B cell (primary cell): Measurements from ENCODE around the gene ABCF1. TPM values are rescaled to one million over a fixed set of nuclear protein-coding genes. Genes with fewer than 3 reads are reported as not detected.
A peak's percentile ranks its signal among the peaks of the same experiment; 100 is the strongest.

Experiments used
- ATAC-seq: fragments of 200-7000 bp; cut with Tn5 transposase; one replicate; pipeline ENCODE4 v1.10.0; 2021; ENCODE audit warnings: low read depth, mild to moderate bottlenecking, moderate number of reproducible peaks, moderate library complexity
- CTCF ChIA-PET: fragments of 350-600 bp; sonication (Branson Sonifier 250); formaldehyde crosslinking; loops from one replicate; lab custom pipeline; 2021; ENCODE audit warnings: antibody characterized with exemption, inconsistent platforms; lab: Charles Lee
- POLR2A ChIA-PET: fragments of 350-600 bp; sonication (Branson Sonifier 250); formaldehyde crosslinking; loops from one replicate; lab custom pipeline; 2021; ENCODE audit warnings: antibody characterized with exemption; lab: Charles Lee
- DNase-seq: peaks from one replicate; pipeline ENCODE4 v3.0.0; 2013
- H2AFZ ChIP-seq: 2 replicates; pipeline ENCODE4 v1.6.1; 2012; ENCODE audit warnings: mild to moderate bottlenecking, low read depth, low read length; ENCODE audit not compliant: insufficient read depth, poor library complexity, severe bottlenecking
- H3K27ac ChIP-seq, 2 donors: 1 replicate in 1 of 2; 2 replicates in 1 of 2; pipeline ENCODE4 v1.5.1; 2012 to 2013; ENCODE audit warnings: low read length in 2 of 2, mild to moderate bottlenecking in 2 of 2, moderate library complexity in 1 of 2
- H3K27me3 ChIP-seq, 4 experiments: fragments of 200-600 bp in 1 of 4; sonication (generic) in 1 of 4; replicated peaks in 1 of 4; 1 replicate in 2 of 4; 2 replicates in 2 of 4; pipeline versions ENCODE4 v1.6.1 to v1.7.0; 2013 to 2016; ENCODE audit warnings: low read length in 3 of 4, mild to moderate bottlenecking in 2 of 4, mixed read lengths in 1 of 4, moderate library complexity in 1 of 4; ENCODE audit not compliant: insufficient read depth in 4 of 4, control insufficient read depth in 3 of 4; ENCODE audit errors: control extremely low read depth in 1 of 4
- H3K36me3 ChIP-seq, 2 experiments: replicated peaks in 1 of 2; 1 replicate in 1 of 2; 2 replicates in 1 of 2; pipeline versions ENCODE4 v1.6.1 to v1.7.1; 2013; ENCODE audit warnings: low read length in 1 of 2; ENCODE audit not compliant: insufficient read depth in 2 of 2, control insufficient read depth in 1 of 2; ENCODE audit errors: control extremely low read depth in 1 of 2, extremely low read depth in 1 of 2
- H3K4me1 ChIP-seq, 2 donors: fragments of 200-600 bp in 1 of 2; sonication (generic) in 1 of 2; 1 replicate in 1 of 2; 2 replicates in 1 of 2; pipeline versions ENCODE4 v1.5.1 to v1.6.1; 2013 to 2017; ENCODE audit warnings: low read length in 2 of 2; ENCODE audit not compliant: control insufficient read depth in 2 of 2, insufficient read depth in 2 of 2
- H3K4me2 ChIP-seq: replicated peaks from 2 replicates; pipeline ENCODE3; 2012; ENCODE audit warnings: mild to moderate bottlenecking, low read depth, low read length; ENCODE audit not compliant: poor library complexity, severe bottlenecking
- H3K4me3 ChIP-seq, 5 experiments: fragments of 200-600 bp in 1 of 5; sonication (generic) in 1 of 5; 1 replicate in 3 of 5; 2 replicates in 2 of 5; pipeline versions ENCODE4 v1.5.1 to v1.7.0; 2011 to 2016; ENCODE audit warnings: low read length in 4 of 5, mild to moderate bottlenecking in 4 of 5, low read depth in 2 of 5, control low read depth in 1 of 5, moderate library complexity in 1 of 5; ENCODE audit not compliant: insufficient read depth in 1 of 5; ENCODE audit errors: control extremely low read depth in 1 of 5, extremely low read depth in 1 of 5
- H3K79me2 ChIP-seq: fragments of 200-600 bp; sonication (generic); one replicate; pipeline ENCODE4 v1.6.0; 2016; ENCODE audit warnings: low read length; ENCODE audit not compliant: control insufficient read depth, insufficient read depth
- H3K9ac ChIP-seq: fragments of 200-600 bp; sonication (generic); 2 replicates; pipeline ENCODE4 v1.6.1; 2017; ENCODE audit warnings: mild to moderate bottlenecking, low read length, moderate library complexity
- H3K9me3 ChIP-seq, 3 donors: one replicate each; pipeline versions ENCODE4 v1.6.1 to v1.7.1; 2013; ENCODE audit warnings: low read length in 2 of 3; ENCODE audit not compliant: control insufficient read depth in 2 of 3, insufficient read depth in 1 of 3; ENCODE audit errors: control extremely low read depth in 1 of 3
- H4K20me1 ChIP-seq: 2 replicates; pipeline ENCODE4 v1.6.0; 2012; ENCODE audit warnings: mild to moderate bottlenecking, low read length; ENCODE audit not compliant: insufficient read depth, control insufficient read depth, poor library complexity, severe bottlenecking
- H3K27ac Mint-ChIP-seq: one replicate; pipeline ENCODE4 v1.8.0; 2021; ENCODE audit warnings: mixed read lengths
- H3K27me3 Mint-ChIP-seq: one replicate; pipeline ENCODE4 v1.8.0; 2021; ENCODE audit warnings: mixed read lengths
- H3K4me1 Mint-ChIP-seq: one replicate; pipeline ENCODE4 v1.8.0; 2021; ENCODE audit warnings: mixed read lengths
- H3K4me3 Mint-ChIP-seq: one replicate; pipeline ENCODE4 v1.8.0; 2021; ENCODE audit warnings: mixed read lengths
- H3K9me3 Mint-ChIP-seq: one replicate; pipeline ENCODE4 v1.8.0; 2022; ENCODE audit warnings: mixed read lengths; ENCODE audit not compliant: insufficient read depth
- EZH2 ChIP-seq: IDR thresholded peaks from 2 replicates; pipeline ENCODE4 v1.6.1; 2012; ENCODE audit warnings: borderline replicate concordance, low read depth, mild to moderate bottlenecking, moderate library complexity, low read length; ENCODE audit not compliant: insufficient read depth, poor library complexity, severe bottlenecking
- WGBS: methylation state at CpG from one replicate; pipeline ENCODE4 v1.1.5; 2013; ENCODE audit warnings: missing lambda C conversion rate; ENCODE audit not compliant: insufficient coverage; 5-methylcytosine and 5-hydroxymethylcytosine counted together
- intact Hi-C: fragments of 100-400 bp; cut with micrococcal nuclease; formaldehyde crosslinking; loops from one replicate; pipeline ENCODE4 v1.10.0; 2022
- polyA plus RNA-seq: library from polyadenylated mRNA; depleted of rRNA; stranded (reverse); fragments of >200 nt; gene quantifications from 2 replicates; pipeline ENCODE4 v1.2.3, GENCODE V29; 2012
- total RNA-seq, 2 donors: library from RNA; stranded (reverse); fragments of 120-200 nt in 1 of 2; gene quantifications; 1 replicate in 1 of 2; 2 replicates in 1 of 2; pipeline versions ENCODE4 v1.2.3 to v1.2.4, GENCODE V29; 2013 to 2022
- TF ChIP-seq, protein P1 (sequence below): fragments of 200-600 bp; IDR thresholded peaks from one replicate; pipeline ENCODE4 v1.8.0; 2022; ENCODE audit warnings: antibody characterized with exemption, mild to moderate bottlenecking

ABCF1 gene
- total and polyA plus RNA-seq, 2 donors (not counting 1 experiment from before 2014, with no cell fraction given), result 22.8 to 60.9 TPM

DNA sequence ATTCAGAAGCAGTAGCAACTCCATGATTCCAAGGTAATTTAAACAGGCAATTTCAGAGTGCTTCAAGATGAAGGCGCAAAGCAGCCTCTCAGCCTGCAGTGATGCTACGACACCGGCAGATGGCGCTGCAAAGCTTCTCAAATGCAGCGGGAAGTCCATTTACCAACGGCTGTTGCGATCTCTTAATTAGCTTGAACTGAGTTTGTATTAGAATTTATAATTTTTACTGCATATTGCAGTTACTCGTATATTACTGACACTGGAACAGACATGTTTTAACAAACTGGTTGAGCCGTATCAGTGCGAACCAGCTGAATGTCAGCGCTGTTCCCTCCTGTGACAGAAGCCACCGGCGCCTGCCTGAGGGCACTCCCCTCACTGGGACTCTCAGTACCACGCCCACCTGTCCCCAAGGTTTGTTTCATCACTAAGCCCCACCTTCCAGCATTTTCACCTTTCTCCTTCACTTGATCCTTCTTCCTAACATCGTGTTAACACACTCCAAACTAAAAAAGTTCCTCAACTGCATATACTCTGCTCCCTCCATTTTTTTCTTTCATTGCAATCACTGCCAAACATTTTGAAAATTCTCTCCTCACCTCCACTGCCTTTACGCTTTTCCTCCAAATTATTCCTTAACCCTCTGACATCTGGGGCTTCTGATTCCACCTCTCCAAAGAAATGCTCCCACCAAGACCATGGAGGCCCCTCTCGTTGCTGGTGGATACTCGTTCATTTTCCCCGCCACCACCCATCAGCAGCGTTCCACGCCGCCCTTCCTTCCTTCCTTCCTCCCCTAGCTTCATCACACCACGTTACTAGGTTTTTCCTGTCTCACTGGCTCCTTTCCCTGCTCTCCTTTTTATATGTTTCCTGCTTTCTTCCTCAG lies 29.5 kb upstream of the ABCF1 start:
- ChIA-PET POLR2A (interaction anchor here (0.5 to 2.6 kb wide), 21 partner anchors 9 to 347 kb away, joined by 3 to 16 read pairs (median 4); partner anchors contain the start of genes GNL1 and PRR3), CTCF (interaction anchor here (0.7 to 15.6 kb wide), 41 partner anchors 12 to 546 kb away, joined by 3 to 681 read pairs (median 8); partner anchors contain the start of genes ABCF1, DHX16, GNL1 and MDC1)
- H3K4me3 Mint-ChIP-seq, result peak overlapping the region; percentile 88
- TF ChIP-seq, protein P1, sequence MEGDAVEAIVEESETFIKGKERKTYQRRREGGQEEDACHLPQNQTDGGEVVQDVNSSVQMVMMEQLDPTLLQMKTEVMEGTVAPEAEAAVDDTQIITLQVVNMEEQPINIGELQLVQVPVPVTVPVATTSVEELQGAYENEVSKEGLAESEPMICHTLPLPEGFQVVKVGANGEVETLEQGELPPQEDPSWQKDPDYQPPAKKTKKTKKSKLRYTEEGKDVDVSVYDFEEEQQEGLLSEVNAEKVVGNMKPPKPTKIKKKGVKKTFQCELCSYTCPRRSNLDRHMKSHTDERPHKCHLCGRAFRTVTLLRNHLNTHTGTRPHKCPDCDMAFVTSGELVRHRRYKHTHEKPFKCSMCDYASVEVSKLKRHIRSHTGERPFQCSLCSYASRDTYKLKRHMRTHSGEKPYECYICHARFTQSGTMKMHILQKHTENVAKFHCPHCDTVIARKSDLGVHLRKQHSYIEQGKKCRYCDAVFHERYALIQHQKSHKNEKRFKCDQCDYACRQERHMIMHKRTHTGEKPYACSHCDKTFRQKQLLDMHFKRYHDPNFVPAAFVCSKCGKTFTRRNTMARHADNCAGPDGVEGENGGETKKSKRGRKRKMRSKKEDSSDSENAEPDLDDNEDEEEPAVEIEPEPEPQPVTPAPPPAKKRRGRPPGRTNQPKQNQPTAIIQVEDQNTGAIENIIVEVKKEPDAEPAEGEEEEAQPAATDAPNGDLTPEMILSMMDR, result peak; percentile 100
- no peak for TF ChIP-seq EZH2
- no peaks in the 10 kb centered on the region for H3K9me3 Mint-ChIP-seq
- no peaks in the 10 kb centered on the region for H3K9me3 ChIP-seq
- ATAC-seq (peak; percentile 80), DNase-seq (peak; percentile 92)
- H3K4me2 ChIP-seq, result peak overlapping the region; percentile 77
- 0% methylated on average over 17 of the region's 23 CpGs for WGBS
- H3K79me2 ChIP-seq, result no peaks in the 10 kb centered on the region
- no peaks in the 10 kb centered on the region for H3K27me3 ChIP-seq
- H3K4me3 ChIP-seq, result peak overlapping the region; percentile 44 to 73 (median 63)
- H3K27me3 Mint-ChIP-seq, result no peaks in the 10 kb centered on the region
- intact Hi-C loops, result loop anchor here (1.0 to 2.0 kb wide), 6 partner anchors 15 to 189 kb away; partner anchors contain the start of genes DHX16 and GNL1
- peak overlapping the region; percentile 87 for H3K27ac Mint-ChIP-seq
- H3K36me3 ChIP-seq, result peaks cover 0 to 14% of the 10 kb centered on the region in 2 experiments
- peaks cover 30% of the 10 kb centered on the region for H3K4me1 Mint-ChIP-seq
- no peaks in the 10 kb centered on the region for H4K20me1 ChIP-seq
- H3K9ac ChIP-seq, result peak overlapping the region; percentile 62
- peak overlapping the region; percentile 71 to 89 for H3K27ac ChIP-seq
- H3K4me1 ChIP-seq, result peaks cover 18 to 29% of the 10 kb centered on the region in 2 donors
- peak overlapping the region; percentile 10 for H2AFZ ChIP-seq
